Trophoblast cell (in vitro differentiated cells and primary cell): Measurements from ENCODE around the gene HIF1AN. TPM values are rescaled to one million over a fixed set of nuclear protein-coding genes. Genes with fewer than 3 reads are reported as not detected.
A peak's percentile ranks its signal among the peaks of the same experiment; 100 is the strongest.

Experiments
- DNase-seq, 2 donors: peaks; one replicate each; pipeline ENCODE4 v3.0.0-alpha.2; 2016
- H2AFZ ChIP-seq: 2 replicates; pipeline ENCODE4 v1.6.1; 2013; ENCODE audit warnings: low read length, moderate library complexity, mild to moderate bottlenecking; ENCODE audit not compliant: insufficient read depth, poor library complexity
- H2AK5ac ChIP-seq: 2 replicates; pipeline ENCODE4 v1.6.1; 2013; ENCODE audit warnings: mild to moderate bottlenecking, low read length
- H2BK120ac ChIP-seq: 2 replicates; pipeline ENCODE4 v1.6.1; 2013; ENCODE audit warnings: low read length, mild to moderate bottlenecking, moderate library complexity; ENCODE audit not compliant: insufficient read depth, poor library complexity
- H2BK12ac ChIP-seq: 2 replicates; pipeline ENCODE4 v1.6.1; 2013; ENCODE audit warnings: mild to moderate bottlenecking, low read length, moderate library complexity
- H2BK5ac ChIP-seq: 2 replicates; pipeline ENCODE4 v1.6.1; 2013; ENCODE audit warnings: low read length, low read depth, moderate library complexity, mild to moderate bottlenecking; ENCODE audit not compliant: poor library complexity
- H3K14ac ChIP-seq: 2 replicates; pipeline ENCODE4 v1.6.1; 2013; ENCODE audit warnings: mild to moderate bottlenecking, low read length
- H3K18ac ChIP-seq: 2 replicates; pipeline ENCODE4 v1.6.1; 2013; ENCODE audit warnings: mild to moderate bottlenecking, low read length
- H3K23ac ChIP-seq: 2 replicates; pipeline ENCODE4 v1.6.1; 2013; ENCODE audit warnings: low read length
- H3K27ac ChIP-seq: 2 replicates; pipeline ENCODE4 v1.5.1; 2013; ENCODE audit warnings: low read depth, mild to moderate bottlenecking, inconsistent platforms, low read length, moderate library complexity
- H3K27me3 ChIP-seq: 2 replicates; pipeline ENCODE4 v1.6.1; 2013; ENCODE audit warnings: inconsistent platforms, mild to moderate bottlenecking, low read length, moderate library complexity; ENCODE audit not compliant: insufficient read depth
- H3K36me3 ChIP-seq, 2 experiments: 1 replicate in 1 of 2; 2 replicates in 1 of 2; pipeline ENCODE4 v1.6.1; 2013; ENCODE audit warnings: low read length in 2 of 2, mild to moderate bottlenecking in 2 of 2, moderate library complexity in 1 of 2; ENCODE audit not compliant: insufficient read depth in 2 of 2, control insufficient read depth in 1 of 2
- H3K4ac ChIP-seq: 2 replicates; pipeline ENCODE4 v1.6.1; 2013; ENCODE audit warnings: low read depth, mild to moderate bottlenecking, low read length, moderate library complexity
- H3K4me1 ChIP-seq, 2 experiments: 1 replicate in 1 of 2; 2 replicates in 1 of 2; pipeline ENCODE4 v1.6.1; 2013; ENCODE audit warnings: low read length in 2 of 2, mild to moderate bottlenecking in 2 of 2, moderate library complexity in 1 of 2; ENCODE audit not compliant: insufficient read depth in 2 of 2, control insufficient read depth in 1 of 2
- H3K4me2 ChIP-seq: 2 replicates; pipeline ENCODE4 v1.6.1; 2013; ENCODE audit warnings: inconsistent platforms, mild to moderate bottlenecking, low read length, moderate library complexity
- H3K4me3 ChIP-seq: 2 replicates; pipeline ENCODE4 v1.5.1; 2013; ENCODE audit warnings: mild to moderate bottlenecking, low read depth, low read length, inconsistent platforms
- H3K79me1 ChIP-seq: one replicate; pipeline ENCODE4 v1.6.1; 2013; ENCODE audit warnings: low read length
- H3K79me2 ChIP-seq: 2 replicates; pipeline ENCODE4 v1.6.1; 2013; ENCODE audit warnings: low read length, mild to moderate bottlenecking; ENCODE audit not compliant: control insufficient read depth, insufficient read depth, poor library complexity
- H3K9ac ChIP-seq: 2 replicates; pipeline ENCODE4 v1.6.1; 2013; ENCODE audit warnings: mild to moderate bottlenecking, low read length
- H3K9me3 ChIP-seq: 2 replicates; pipeline ENCODE4 v1.6.1; 2013; ENCODE audit warnings: low read depth, mild to moderate bottlenecking, control low read depth, inconsistent platforms, low read length; ENCODE audit not compliant: insufficient read depth
- H4K12ac ChIP-seq: 2 replicates; pipeline ENCODE4 v1.6.1; 2013; ENCODE audit warnings: low read depth, mild to moderate bottlenecking, low read length, moderate library complexity
- H4K8ac ChIP-seq: 2 replicates; pipeline ENCODE4 v1.6.1; 2013; ENCODE audit warnings: low read depth, mild to moderate bottlenecking, low read length, moderate library complexity
- H4K91ac ChIP-seq: one replicate; pipeline ENCODE4 v1.6.1; 2013; ENCODE audit warnings: low read depth, mild to moderate bottlenecking, low read length, moderate library complexity
- whole genome bisulfite sequencing: extraction: QIAGEN DNeasy Blood & Tissue Kit; methylation state at CpG from one replicate; pipeline ENCODE4 v1.1.7; 2013; ENCODE audit warnings: missing lambda C conversion rate; ENCODE audit not compliant: insufficient read length, insufficient coverage; ENCODE audit errors: extremely low coverage; 5-methylcytosine and 5-hydroxymethylcytosine counted together
- polyA plus RNA-seq: library from polyadenylated mRNA; stranded (reverse); fragments of 200-250 nt; gene quantifications from 2 replicates; pipeline ENCODE4 v1.2.3, GENCODE V29; 2013

The HIF1AN gene
- 18.4 and 19.2 TPM in 2 replicates for polyA plus RNA-seq

DNA sequence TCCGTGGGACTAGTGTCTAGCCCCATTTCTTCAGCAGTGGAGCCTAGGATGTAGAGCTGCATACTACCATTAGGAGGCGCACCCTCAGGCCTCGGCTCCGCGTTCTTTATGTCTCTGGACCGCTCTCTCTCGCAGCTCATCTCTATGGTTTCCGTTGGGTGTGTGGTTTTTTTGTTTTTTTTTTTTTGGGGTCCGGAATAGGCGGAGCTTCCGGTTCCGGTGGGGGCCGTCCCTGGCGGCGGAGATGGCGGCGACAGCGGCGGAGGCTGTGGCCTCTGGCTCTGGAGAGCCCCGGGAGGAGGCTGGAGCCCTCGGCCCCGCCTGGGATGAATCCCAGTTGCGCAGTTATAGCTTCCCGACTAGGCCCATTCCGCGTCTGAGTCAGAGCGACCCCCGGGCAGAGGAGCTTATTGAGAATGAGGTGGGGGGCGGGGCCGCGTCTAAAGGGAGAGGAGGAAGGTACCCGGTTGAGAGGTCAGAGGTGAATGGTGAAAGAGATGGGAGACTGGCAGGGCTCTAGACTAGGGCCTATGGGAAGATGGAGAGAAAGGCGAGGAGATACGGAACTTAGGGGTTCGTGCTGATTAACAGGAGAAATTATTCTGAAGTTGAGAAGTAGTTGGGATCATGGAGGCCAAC, at the start of gene HIF1AN:
TSS of gene HIF1AN (plus strand) at position 229 of the 639 bp plus-strand sequence. CDS start at position 245, 16 bp downstream.
- H3K36me3 ChIP-seq, result peaks cover 7 to 15% of the 10 kb centered on the region in 2 experiments
- no CpG with 5 or more reads among the region's 35 CpGs for WGBS
- peak within 1 kb of the TSS; percentile 86 for H3K4me3 ChIP-seq

DNA sequence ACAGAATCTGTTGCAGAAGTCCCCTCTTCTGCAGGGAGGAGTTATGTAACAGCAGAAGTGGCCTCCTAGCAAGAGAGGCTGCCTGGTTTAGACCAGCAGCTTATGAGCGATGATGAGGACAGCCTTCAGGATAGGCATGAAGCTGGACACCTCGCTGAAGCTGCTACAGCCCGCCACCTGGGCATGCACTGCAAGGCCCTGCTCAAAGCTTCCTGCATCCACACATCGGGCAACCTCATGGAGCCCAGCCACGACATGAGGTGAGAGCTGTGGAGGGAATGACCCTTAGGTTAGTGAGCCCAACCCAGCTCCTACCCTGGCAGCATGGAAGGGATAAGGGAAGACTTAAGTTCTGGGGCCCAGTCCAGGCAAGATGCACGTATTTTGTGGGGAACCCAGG, 48.2 kb upstream of the HIF1AN start:
- Histone ChIP-seq H4K12ac (no peak overlapping the region), H3K4me1 (peaks cover 4 to 5% of the 10 kb centered on the region in 2 experiments), H3K9me3 (peaks cover 10% of the 10 kb centered on the region), H3K23ac (no peak overlapping the region), H2BK12ac (no peak overlapping the region), H4K91ac (no peak overlapping the region), H4K8ac (no peak overlapping the region), H2AK5ac (no peak overlapping the region), H3K79me2 (no peaks in the 10 kb centered on the region), H3K9ac (no peak overlapping the region), H3K27ac (no peak overlapping the region), H3K27me3 (peaks cover 22% of the 10 kb centered on the region), H3K14ac (no peak overlapping the region), H3K36me3 (peaks cover 5 to 6% of the 10 kb centered on the region in 2 experiments), H3K4me2 (no peak overlapping the region), H3K18ac (no peak overlapping the region), H2BK5ac (no peak overlapping the region), H2BK120ac (no peak overlapping the region), H3K4me3 (no peak overlapping the region), H3K4ac (no peak overlapping the region), H3K79me1 (no peaks in the 10 kb centered on the region), H2AFZ (no peak overlapping the region)
- WGBS, result no CpG with 5 or more reads among the region's 6 CpGs
- no peak for DNase-seq

More for the DNA sequence above, at the start of gene HIF1AN:
- H2BK5ac ChIP-seq, result no peak within 1 kb of the TSS
- H2AK5ac ChIP-seq, result no peak within 1 kb of the TSS
- peak within 1 kb of the TSS; percentile 78 for H4K12ac ChIP-seq
- peaks cover 0 to 5% of the 10 kb centered on the region in 2 experiments for H3K4me1 ChIP-seq
- H3K79me1 ChIP-seq, result peaks cover 2% of the 10 kb centered on the region
- H2AFZ ChIP-seq, result peak within 1 kb of the TSS; percentile 78
- H3K14ac ChIP-seq, result peak within 1 kb of the TSS; percentile 70
- H3K27ac ChIP-seq, result no peak within 1 kb of the TSS
- peak within 1 kb of the TSS; percentile 87 for H3K9ac ChIP-seq
- H3K79me2 ChIP-seq, result no peaks in the 10 kb centered on the region
- H3K18ac ChIP-seq, result peak within 1 kb of the TSS; percentile 61
- H2BK12ac ChIP-seq, result no peak within 1 kb of the TSS
- H3K27me3 ChIP-seq, result no peaks in the 10 kb centered on the region
- H3K4me2 ChIP-seq, result peak within 1 kb of the TSS; percentile 91
- no peaks in the 10 kb centered on the region for H3K9me3 ChIP-seq
- no peak within 1 kb of the TSS for H3K23ac ChIP-seq
- H3K4ac ChIP-seq, result peak within 1 kb of the TSS; percentile 8
- DNase-seq, result peak; percentile 84 to 94
- peak within 1 kb of the TSS; percentile 94 for H4K8ac ChIP-seq
- peak within 1 kb of the TSS; percentile 45 for H2BK120ac ChIP-seq
- peak within 1 kb of the TSS; percentile 51 for H4K91ac ChIP-seq

- Histone ChIP-seq H3K79me2 (no peaks in the 10 kb centered on the region), H4K8ac (no peak overlapping the region), H3K4ac (no peak overlapping the region), H3K18ac (no peak overlapping the region), H3K23ac (no peak overlapping the region), H3K4me3 (no peak overlapping the region), H3K27ac (no peak overlapping the region), H3K4me2 (no peak overlapping the region), H2BK5ac (no peak overlapping the region), H3K36me3 (peaks cover 5 to 6% of the 10 kb centered on the region in 2 experiments), H2BK12ac (no peak overlapping the region), H3K27me3 (peaks cover 13% of the 10 kb centered on the region), H3K14ac (no peak overlapping the region), H4K12ac (no peak overlapping the region), H2BK120ac (no peak overlapping the region), H3K4me1 (no peaks in the 10 kb centered on the region), H3K79me1 (no peaks in the 10 kb centered on the region), H4K91ac (no peak overlapping the region), H2AFZ (no peak overlapping the region), H2AK5ac (no peak overlapping the region), H3K9ac (no peak overlapping the region), H3K9me3 (peaks cover 10% of the 10 kb centered on the region)
- no peak for DNase-seq
- no CpG with 5 or more reads among the region's 5 CpGs for WGBS
Observed at GRCh38 chr10:100489396-100489795, 46.3 kb upstream of the HIF1AN start.

DNA sequence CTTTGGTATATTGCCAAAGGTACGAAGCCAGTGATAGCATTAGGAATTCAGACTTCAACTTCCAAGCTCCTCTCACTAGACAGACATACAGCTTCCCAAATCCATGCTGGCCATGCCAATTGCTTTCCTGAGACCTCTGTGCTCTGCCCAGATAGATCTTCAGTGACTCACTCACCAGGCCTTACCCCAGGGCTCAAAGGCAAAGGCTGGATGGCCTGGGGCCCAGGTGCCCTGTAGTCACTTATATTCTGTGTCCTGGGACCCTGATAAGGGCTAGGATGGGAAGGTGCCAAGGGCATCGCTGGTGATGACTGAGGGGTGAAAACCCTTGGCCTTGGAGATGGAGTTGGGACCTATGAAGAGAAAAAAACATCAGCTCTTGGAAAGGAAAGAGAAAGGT, 45.2 kb upstream of the HIF1AN start:
- Histone ChIP-seq H3K4me3 (no peak overlapping the region), H2AK5ac (no peak overlapping the region), H3K27me3 (peaks cover 10% of the 10 kb centered on the region), H3K36me3 (peaks cover 5 to 6% of the 10 kb centered on the region in 2 experiments), H2BK120ac (no peak overlapping the region), H3K27ac (no peak overlapping the region), H2BK5ac (no peak overlapping the region), H3K23ac (no peak overlapping the region), H3K4me2 (no peak overlapping the region), H3K14ac (no peak overlapping the region), H3K79me2 (no peaks in the 10 kb centered on the region), H3K18ac (no peak overlapping the region), H2BK12ac (no peak overlapping the region), H4K12ac (no peak overlapping the region), H3K9ac (no peak overlapping the region), H3K79me1 (no peaks in the 10 kb centered on the region), H3K4me1 (no peaks in the 10 kb centered on the region), H3K4ac (no peak overlapping the region), H3K9me3 (peaks cover 10% of the 10 kb centered on the region), H4K8ac (no peak overlapping the region), H2AFZ (no peak overlapping the region), H4K91ac (no peak overlapping the region)
- peak; percentile 17 to 45 for DNase-seq
- WGBS, result no CpG with 5 or more reads among the region's 2 CpGs
